ENCODE measurements around the gene POU2F1.

- TF ChIP-seq POLR2A (IDR thresholded peaks at IDR 0.05; ENCODE audit: borderline replicate concordance, extremely low read depth, insufficient read depth, insufficient read length) (no peak), POLR2AphosphoS5 (IDR thresholded peaks at IDR 0.05; ENCODE audit: low read depth, low read length) (no peak), ATF3 (IDR thresholded peaks at IDR 0.05) (no peak), MAX (IDR thresholded peaks at IDR 0.05) (no peak), SRF (IDR thresholded peaks at IDR 0.05; ENCODE audit: low read depth) (no peak), CTCF (IDR thresholded peaks at IDR 0.05 in 2 of 3, conservative IDR thresholded peaks at IDR 0.05 in 1 of 3; ENCODE audit: borderline replicate concordance in 1 of 3, insufficient read depth in 1 of 3, low read depth in 2 of 3, low read length in 2 of 3) (no peak), REST (IDR thresholded peaks at IDR 0.05; ENCODE audit: low read depth) (no peak), EZH2phosphoT487 (IDR thresholded peaks at IDR 0.05; ENCODE audit: borderline replicate concordance) (no peak), ZFX (IDR thresholded peaks at IDR 0.05) (no peak), EZH2 (IDR thresholded peaks at IDR 0.05) (no peak), CBX3 (IDR thresholded peaks at IDR 0.05; ENCODE audit: low read depth) (no peak), ZNF274 (IDR thresholded peaks at IDR 0.05; ENCODE audit: low read depth, low read length) (no peak), CEBPB (IDR thresholded peaks at IDR 0.05; ENCODE audit: low read depth) (no peak)
These were observed 51.8 kb downstream of the POU2F1 start for GRCh38 chr1:167272369-167272957.

Measured in HCT116 (cell line).